AG09309 (cell line): ENCODE data around the gene DENND1B.

ENCODE experiments used
- DNase-seq: peaks from one replicate; pipeline ENCODE4 v3.0.0-alpha.2; 2010; ENCODE audit warnings: low read depth
- H3K4me3 ChIP-seq: 2 replicates; pipeline ENCODE4 v1.5.1; 2011; ENCODE audit warnings: mild to moderate bottlenecking, low read depth, low read length, moderate library complexity; ENCODE audit not compliant: control insufficient read depth
- CTCF ChIP-seq: IDR thresholded peaks from 2 replicates; pipeline ENCODE4 v1.5.1; 2011; ENCODE audit warnings: mild to moderate bottlenecking, low read depth, low read length, inconsistent platforms; ENCODE audit not compliant: insufficient read depth, control insufficient read depth; ENCODE audit errors: missing control alignments

Gene DENND1B

DNA sequence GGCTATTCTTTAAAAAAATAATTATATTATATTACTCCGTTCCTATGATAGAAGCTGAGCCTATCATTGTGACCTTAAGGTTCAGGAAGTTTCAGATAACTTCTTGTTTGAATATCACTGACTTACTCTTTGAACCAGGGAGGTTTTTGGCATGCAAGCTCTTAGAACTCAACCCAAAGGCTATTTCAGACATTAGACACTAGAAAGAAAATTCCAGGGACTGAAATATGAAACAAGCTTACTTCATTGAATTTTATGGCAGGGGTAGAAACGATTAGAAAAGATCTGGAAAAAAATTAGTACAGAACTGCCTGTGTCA is 159.6 kb downstream of the DENND1B start:
- no peak overlapping the region for H3K4me3 ChIP-seq
- TF ChIP-seq CTCF, result no peak
- DNase-seq, result no peak

GRCh38 chr1:197614916-197615692 is 160.2 kb downstream of the DENND1B start:
- no peak overlapping the region for H3K4me3 ChIP-seq
- peak; percentile 66 for TF ChIP-seq CTCF
- DNase-seq, result no peak

GRCh38 chr1:197606168-197606845 is 169.0 kb downstream of the DENND1B start:
- no peak for DNase-seq
- no peak overlapping the region for H3K4me3 ChIP-seq
- no peak for TF ChIP-seq CTCF

DNA sequence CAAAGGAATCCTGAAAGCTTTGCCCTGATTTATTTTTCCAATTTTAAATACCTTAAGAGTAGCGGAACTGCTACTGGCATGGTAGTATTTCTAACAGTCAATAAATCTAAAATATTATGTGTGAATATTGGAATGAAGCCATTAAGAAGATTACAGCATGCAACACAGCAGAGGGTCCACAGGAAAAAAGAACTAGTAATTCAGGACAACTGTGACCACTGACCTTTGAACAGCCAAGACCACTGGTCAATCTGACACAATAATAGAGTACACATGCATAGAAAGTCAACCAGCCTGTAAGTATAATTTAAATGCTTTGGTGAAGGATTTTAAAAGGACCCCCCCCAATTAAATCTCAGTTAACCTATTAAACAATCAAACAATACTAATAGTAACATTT is 171.0 kb downstream of the DENND1B start:
- H3K4me3 ChIP-seq, result no peak overlapping the region
- no peak for TF ChIP-seq CTCF
- no peak for DNase-seq

GRCh38 chr1:197600751-197601150 is 174.5 kb downstream of the DENND1B start:
- no peak for TF ChIP-seq CTCF
- DNase-seq, result no peak
- H3K4me3 ChIP-seq, result no peak overlapping the region

DNA sequence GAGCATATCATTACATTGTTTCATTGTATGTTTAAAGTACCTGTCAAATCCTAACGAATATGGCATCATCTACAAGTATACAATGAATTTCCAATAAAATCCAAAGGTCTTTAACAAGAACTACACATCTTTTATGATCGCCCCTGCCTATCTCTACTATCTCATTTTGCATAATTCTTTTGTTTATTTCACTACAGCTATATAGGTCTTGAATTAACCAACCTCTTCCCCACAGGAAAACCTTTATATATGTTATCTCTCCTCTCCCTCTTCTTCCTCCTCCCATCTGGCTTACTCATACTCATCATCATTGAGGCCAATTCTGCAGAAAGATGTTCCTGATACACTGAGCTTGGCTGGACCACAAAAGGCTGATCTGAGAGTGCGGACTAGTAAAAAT is 175.5 kb downstream of the DENND1B start:
- no peak overlapping the region for H3K4me3 ChIP-seq
- no peak for TF ChIP-seq CTCF
- no peak for DNase-seq
